WTC11 (cell line): ENCODE measurements around the gene CTNNBIP1.

Source experiments
- TF ChIP-seq, protein P1 (sequence below): fragments of 200-600 bp; IDR thresholded peaks from 2 replicates; pipeline ENCODE4 v1.8.0; 2022; ENCODE audit warnings: antibody characterized with exemption
- TF ChIP-seq, protein P2 (sequence below): sonication (generic); formaldehyde crosslinking; IDR thresholded peaks from 2 replicates; pipeline ENCODE4 v1.8.0; 2022; ENCODE audit warnings: mild to moderate bottlenecking, missing genetic modification reagents

DNA sequence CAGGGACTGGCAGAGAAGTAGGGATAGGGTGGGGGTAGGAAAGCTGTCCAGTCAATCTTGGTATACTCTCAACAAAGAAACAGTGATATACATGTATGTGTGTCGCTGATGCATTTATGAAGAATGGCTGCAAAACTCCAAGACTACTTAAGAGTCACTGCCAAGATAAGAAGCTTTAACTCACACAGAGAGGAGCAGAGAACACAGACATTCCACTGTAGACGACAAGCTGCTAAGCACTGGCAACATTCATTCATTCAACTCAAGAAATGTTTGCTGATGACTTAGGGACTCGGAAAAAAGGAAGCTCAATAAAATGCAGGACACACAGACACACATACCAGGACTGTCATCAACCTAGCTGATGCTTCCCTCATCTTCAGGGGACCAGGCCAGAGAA is 5.5 kb downstream of the CTNNBIP1 start:
- TF ChIP-seq, protein P1, sequence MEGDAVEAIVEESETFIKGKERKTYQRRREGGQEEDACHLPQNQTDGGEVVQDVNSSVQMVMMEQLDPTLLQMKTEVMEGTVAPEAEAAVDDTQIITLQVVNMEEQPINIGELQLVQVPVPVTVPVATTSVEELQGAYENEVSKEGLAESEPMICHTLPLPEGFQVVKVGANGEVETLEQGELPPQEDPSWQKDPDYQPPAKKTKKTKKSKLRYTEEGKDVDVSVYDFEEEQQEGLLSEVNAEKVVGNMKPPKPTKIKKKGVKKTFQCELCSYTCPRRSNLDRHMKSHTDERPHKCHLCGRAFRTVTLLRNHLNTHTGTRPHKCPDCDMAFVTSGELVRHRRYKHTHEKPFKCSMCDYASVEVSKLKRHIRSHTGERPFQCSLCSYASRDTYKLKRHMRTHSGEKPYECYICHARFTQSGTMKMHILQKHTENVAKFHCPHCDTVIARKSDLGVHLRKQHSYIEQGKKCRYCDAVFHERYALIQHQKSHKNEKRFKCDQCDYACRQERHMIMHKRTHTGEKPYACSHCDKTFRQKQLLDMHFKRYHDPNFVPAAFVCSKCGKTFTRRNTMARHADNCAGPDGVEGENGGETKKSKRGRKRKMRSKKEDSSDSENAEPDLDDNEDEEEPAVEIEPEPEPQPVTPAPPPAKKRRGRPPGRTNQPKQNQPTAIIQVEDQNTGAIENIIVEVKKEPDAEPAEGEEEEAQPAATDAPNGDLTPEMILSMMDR: no peak
- TF ChIP-seq, protein P2, sequence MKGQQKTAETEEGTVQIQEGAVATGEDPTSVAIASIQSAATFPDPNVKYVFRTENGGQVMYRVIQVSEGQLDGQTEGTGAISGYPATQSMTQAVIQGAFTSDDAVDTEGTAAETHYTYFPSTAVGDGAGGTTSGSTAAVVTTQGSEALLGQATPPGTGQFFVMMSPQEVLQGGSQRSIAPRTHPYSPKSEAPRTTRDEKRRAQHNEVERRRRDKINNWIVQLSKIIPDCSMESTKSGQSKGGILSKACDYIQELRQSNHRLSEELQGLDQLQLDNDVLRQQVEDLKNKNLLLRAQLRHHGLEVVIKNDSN (CRISPR knock-in tag): no peak
